Retinal pigment epithelial cell (primary cell): Measurements from ENCODE around the gene MRPL19.
A peak's percentile ranks its signal among the peaks of the same experiment; 100 is the strongest.

ENCODE experiments used
- DNase-seq: peaks from one replicate; pipeline ENCODE4 v3.0.0-alpha.2; 2010; ENCODE audit warnings: low read depth
- H3K4me3 ChIP-seq: 2 replicates; pipeline ENCODE4 v1.5.1; 2011; ENCODE audit warnings: mild to moderate bottlenecking, low read length, control low read depth, moderate library complexity
- TF ChIP-seq, protein P1 (sequence below): conservative IDR thresholded peaks from 2 replicates; pipeline ENCODE4 v1.5.1; 2011; ENCODE audit warnings: low read depth, low read length, control low read depth, inconsistent platforms

MRPL19 gene

DNA sequence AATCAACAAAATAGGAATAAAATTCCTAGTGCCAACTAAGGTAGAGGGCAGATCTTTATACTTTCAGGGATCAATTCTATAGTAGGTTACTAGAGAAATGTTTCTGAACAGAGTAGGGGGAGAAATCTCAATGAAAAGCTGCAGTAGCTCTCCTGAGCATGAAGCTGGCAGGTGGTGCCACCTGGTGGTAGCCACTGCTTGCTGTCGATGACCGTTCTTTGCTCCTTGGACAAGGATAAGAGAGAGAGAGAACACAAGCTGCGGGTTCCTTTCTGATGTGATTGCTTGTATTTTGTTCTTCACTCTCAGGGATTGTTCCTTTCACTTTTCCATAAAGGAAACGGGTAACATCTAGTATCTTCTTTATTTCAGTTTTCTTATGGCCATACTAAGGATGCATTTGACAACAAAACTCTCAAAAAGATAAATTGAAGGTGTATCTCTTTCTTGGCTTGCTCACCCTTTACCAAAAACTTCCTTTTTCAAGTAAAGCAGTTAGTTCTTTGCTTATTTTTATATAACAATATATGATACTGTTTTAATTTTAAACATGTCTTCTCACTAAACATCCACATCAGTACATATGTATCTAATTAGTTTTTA, 18.6 kb upstream of the MRPL19 start:
- H3K4me3 ChIP-seq: no peak overlapping the region
- DNase-seq: peak; percentile 31
- TF ChIP-seq, protein P1, sequence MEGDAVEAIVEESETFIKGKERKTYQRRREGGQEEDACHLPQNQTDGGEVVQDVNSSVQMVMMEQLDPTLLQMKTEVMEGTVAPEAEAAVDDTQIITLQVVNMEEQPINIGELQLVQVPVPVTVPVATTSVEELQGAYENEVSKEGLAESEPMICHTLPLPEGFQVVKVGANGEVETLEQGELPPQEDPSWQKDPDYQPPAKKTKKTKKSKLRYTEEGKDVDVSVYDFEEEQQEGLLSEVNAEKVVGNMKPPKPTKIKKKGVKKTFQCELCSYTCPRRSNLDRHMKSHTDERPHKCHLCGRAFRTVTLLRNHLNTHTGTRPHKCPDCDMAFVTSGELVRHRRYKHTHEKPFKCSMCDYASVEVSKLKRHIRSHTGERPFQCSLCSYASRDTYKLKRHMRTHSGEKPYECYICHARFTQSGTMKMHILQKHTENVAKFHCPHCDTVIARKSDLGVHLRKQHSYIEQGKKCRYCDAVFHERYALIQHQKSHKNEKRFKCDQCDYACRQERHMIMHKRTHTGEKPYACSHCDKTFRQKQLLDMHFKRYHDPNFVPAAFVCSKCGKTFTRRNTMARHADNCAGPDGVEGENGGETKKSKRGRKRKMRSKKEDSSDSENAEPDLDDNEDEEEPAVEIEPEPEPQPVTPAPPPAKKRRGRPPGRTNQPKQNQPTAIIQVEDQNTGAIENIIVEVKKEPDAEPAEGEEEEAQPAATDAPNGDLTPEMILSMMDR: peak; percentile 98

DNA sequence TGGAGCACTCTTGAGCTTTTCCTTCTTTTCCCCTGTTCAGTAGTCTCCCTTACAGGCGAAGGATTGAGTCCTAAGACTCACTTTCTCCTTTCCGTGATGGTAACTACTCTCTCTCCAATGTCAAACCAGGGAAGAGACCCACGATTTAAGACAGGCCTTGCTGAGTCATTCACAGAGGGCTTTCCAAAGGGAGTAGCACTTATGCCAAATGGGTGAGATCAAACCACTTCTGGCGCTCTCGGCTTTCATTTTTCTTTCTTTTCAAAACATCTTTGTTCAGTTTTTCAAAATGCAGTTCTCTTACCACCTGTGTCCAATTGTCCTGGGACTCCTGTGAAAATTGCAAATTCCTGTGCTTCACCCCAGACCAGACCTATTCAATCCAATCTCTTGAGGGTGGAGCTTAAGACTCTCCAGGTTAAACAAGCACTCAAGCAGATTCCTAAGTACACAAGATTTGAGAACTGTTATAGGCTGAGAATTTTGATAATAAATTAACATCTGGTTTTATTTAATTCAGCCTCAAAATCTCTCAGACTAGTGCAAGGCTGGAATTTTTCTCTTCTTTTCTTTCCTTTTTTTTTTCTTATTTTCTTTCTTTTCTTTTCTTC, 14.4 kb upstream of the MRPL19 start:
- TF ChIP-seq, protein P1: no peak
- H3K4me3 ChIP-seq: no peak overlapping the region
- DNase-seq: no peak

DNA sequence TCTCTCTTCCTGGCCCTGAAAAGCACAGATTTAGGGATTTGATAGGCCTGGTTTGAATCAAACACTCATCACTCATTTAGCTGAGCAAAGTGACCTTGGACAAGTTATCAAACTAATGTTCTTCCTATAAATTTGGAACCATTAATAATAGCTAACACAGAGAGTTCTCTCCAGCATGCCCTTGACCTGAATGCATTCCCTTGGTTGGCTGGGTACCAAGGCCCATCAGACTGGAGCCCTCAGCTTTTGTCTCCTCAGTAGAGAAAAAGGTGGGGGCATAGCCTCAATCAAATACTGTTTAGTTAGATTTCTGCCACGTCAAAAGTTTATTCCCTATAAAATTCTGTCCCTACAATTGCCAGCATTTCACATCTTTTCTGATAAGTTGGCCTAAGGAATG, 13.8 kb upstream of the MRPL19 start:
- TF ChIP-seq, protein P1: no peak
- no peak for DNase-seq

DNA sequence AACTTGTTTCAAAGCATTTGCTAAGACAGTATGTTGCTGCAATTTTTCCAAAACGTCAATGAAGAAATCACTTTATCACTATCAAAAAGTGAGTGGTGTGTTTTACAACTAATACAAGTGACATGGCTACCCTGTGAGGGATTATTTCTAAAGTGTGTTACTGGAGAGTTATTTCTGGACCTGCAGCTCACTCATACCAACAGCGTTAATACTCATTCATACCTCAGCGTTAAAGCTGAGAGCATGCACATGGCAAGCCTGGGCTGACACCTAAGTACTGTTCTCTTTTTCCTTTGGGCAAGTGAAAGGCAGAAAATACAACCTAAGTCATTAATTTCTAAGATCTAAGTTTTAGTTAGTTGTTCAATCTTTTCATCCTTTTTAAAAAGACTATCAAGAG, 13.0 kb upstream of the MRPL19 start:
- no peak overlapping the region for H3K4me3 ChIP-seq
- DNase-seq: no peak
- TF ChIP-seq, protein P1: no peak

More for the DNA sequence above, 13.8 kb upstream of the MRPL19 start:
- no peak overlapping the region for H3K4me3 ChIP-seq

DNA sequence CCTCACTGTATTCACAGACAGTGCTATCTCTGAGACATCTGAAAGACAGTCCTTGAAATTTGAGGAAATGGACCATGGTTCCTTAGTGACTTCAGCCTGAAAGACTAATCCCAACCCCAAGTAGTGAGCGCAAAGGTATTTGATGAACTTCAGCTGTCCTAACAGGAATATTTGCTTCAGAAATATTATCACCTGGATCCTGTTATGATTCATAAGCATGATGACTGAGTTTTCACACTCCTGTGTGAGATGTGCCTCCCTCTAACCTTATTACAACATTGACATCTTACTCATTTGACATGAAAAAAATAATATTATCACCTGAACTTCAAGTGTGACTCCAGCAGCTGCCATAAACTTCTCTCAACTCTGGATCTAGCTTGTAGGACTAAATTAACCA, 11.6 kb upstream of the MRPL19 start:
- DNase-seq: no peak
- TF ChIP-seq, protein P1: no peak
- no peak overlapping the region for H3K4me3 ChIP-seq

DNA sequence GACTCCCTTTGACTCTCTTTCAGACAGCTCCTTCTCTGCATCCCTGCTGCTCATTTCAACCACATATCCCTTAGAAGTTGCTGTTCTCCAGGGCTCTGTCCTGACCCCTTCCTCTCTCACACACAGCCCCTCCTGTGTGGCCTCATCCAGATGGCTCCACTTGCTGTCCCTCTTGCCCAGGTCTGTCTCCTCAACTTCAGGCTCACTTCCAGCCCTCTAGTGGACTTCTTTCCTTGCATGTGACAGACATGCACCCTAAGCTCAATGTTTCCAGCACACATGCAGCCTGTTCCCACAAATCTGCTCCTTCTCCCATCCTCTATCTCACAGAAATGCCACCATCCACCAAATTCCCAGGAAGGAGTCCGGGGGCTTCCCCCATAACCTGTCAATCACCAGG, 9.0 kb upstream of the MRPL19 start:
- DNase-seq: no peak
- TF ChIP-seq, protein P1: peak; percentile 20
- H3K4me3 ChIP-seq: no peak overlapping the region

DNA sequence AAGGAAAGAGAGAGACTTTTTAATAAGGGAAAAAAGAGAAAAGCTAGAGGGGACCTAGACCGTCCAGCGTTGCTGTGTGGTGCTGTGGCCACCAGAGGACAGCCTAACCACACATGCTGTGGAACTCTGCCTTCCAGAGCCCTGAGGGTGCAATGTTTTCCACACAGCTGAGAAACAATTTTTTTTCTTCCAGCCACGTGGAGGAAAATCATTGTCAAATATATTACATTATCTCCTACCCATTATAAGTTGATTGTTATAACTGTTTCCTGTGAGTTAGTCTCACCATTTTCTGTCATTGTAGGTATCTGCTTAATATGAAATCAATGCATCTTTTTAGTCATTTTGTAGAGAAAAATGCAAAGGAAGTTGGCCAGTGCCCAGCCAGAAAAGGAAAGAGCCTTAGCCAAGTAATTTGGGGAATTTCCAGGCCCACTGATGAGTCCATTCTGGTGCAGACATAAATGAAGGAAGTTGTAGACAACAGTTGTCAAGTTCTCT, 5.9 kb upstream of the MRPL19 start:
- TF ChIP-seq, protein P1: peak; percentile 100
- H3K4me3 ChIP-seq: no peak overlapping the region
- DNase-seq: peak; percentile 14
